Measurements from ENCODE around the gene LRRC23.
"Not testable (repeated sequence)": the region's sequence is repeated elsewhere in the genome, so short reads cannot be mapped to it uniquely, and the experiment has no call there.

The LRRC23 gene

GRCh38 chr12:6872073-6873048 is 32.3 kb upstream of the LRRC23 start:
- DNase-seq (ENCODE audit: low spot score), result peak; percentile 89

- peak; percentile 97 for DNase-seq (ENCODE audit: low spot score)
These were observed 31.3 kb upstream of the LRRC23 start, which contains the start of gene SPSB2 for GRCh38 chr12:6873094-6874014. Gene SPSB2 (minus strand): TSS chr12:6873303. CDS start chr12:6872901, 402 bp downstream.

GRCh38 chr12:6874015-6874368 is 30.6 kb upstream of the LRRC23 start:
- DNase-seq (ENCODE audit: low spot score), result not testable (repeated sequence)

- DNase-seq (ENCODE audit: low spot score), result not testable (repeated sequence)
These were observed 24.8 kb upstream of the LRRC23 start for GRCh38 chr12:6879824-6880223.

DNA sequence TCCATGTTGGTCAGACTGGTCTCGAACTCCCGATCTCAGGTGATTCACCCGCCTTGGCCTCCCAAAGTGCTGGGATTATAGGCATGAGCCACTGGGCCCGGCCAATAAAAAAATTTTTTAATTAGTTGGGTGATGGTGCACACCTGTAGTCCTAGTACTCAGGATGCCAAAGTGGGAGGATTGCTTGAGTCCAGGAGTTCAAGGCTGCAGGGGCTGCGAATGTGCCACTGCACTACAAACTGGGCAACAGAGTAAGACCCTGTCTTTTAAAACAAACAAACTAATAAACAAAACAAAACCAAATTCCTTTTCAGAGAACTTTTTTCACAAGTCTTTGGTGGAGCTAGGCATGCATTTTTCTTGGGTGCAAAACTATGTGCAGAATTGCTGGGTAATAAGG is 21.4 kb upstream of the LRRC23 start:
- no peak for DNase-seq (ENCODE audit: low spot score)

GRCh38 chr12:6883683-6884082 is 20.9 kb upstream of the LRRC23 start:
- DNase-seq (ENCODE audit: low spot score), result no peak

DNA sequence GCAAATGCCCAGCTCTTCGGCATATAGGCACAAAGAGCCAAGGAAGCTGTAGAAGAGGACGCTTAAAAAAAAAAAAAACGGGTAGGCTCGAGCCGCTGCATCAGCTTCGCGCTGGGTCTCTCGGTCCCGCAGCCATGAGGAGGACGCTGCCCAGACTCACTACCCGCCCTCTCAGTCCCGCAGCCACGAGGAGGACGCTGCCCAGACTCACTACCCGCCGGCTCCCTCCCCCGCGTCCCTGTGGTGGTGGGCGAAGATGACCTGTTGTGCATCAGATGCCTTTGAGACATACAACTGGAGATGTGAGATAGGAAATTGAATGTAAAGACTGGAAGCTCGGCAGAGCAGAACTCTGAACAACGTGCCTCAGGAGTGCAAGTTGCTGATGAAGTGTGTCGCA is 20.1 kb upstream of the LRRC23 start:
- no peak for DNase-seq (ENCODE audit: low spot score)

- DNase-seq (ENCODE audit: low spot score), result not testable (repeated sequence)
These were observed 18.2 kb upstream of the LRRC23 start for GRCh38 chr12:6886206-6886999.

GRCh38 chr12:6887460-6887859 is 17.2 kb upstream of the LRRC23 start:
- no peak for DNase-seq (ENCODE audit: low spot score)

DNA sequence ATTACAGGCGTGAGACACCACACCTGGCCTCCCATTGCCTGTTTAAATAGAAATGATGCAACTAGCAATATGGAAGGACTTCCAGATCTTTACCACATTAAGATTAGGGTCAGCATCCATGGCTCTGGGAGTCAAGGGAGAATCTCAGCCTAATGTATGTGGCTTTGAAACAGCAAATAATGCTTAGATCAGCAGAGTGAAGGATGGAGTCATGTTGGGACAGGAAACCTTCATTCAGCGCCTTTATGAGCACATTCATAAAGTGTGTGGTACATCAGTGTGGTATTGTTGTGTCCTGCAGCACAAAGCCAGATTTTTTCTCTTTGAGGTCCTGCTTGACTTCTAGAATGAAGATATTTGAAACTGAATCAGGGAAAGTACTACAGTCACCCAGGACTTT is 16.3 kb upstream of the LRRC23 start:
- no peak for DNase-seq (ENCODE audit: low spot score)

- not testable (repeated sequence) for DNase-seq (ENCODE audit: low spot score)
These were observed 15.8 kb upstream of the LRRC23 start for GRCh38 chr12:6888794-6889193.

- DNase-seq (ENCODE audit: low spot score), result not testable (repeated sequence)
These were observed 14.6 kb upstream of the LRRC23 start for GRCh38 chr12:6889775-6890573.

DNA sequence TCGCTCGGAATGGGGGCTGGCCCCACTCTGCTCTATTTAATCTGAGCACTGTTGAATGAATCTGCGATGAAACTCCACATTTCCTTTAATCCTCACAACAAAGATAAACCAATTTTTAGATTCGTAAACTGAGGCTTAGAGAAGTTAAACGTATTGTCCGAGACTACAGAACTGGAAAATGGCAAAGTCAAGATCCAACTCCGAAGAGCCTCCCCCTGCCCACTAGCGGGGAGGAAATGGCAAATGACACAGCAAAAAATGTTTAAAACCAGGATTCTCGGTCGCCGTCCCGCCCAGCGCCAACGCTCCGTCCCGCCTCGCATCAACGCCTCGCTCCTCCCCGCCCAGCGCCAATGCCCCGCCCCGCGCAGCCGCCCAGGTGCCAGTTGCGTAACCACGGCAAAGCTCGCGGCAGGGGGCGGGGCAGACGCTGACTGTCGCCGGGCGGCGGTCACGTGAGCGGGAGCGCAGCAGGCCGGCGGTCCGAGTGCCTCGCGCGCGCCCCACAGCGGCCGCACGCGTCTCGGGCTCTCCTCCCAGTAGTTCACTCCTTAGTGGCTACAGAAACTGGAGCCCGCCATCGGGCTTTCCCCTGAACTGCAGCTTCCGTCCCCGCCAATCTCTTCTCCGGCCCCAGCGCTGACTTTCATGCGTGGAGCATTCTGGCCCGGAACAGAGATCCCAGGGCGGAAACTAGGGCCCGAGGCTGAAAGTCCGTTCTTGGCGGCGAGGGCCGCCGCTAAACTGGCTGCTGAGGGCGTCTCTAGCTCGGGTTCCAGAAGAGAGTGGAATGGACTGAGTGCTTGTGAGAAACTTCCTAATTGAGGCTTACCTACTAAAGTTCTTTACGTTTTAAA is 13.6 kb upstream of the LRRC23 start:
- DNase-seq (ENCODE audit: low spot score), result peak; percentile 98

- DNase-seq (ENCODE audit: low spot score), result no peak
These were observed 13.0 kb upstream of the LRRC23 start for GRCh38 chr12:6891646-6892001.

- DNase-seq (ENCODE audit: low spot score), result not testable (repeated sequence)
These were observed 11.9 kb upstream of the LRRC23 start for GRCh38 chr12:6892683-6893082.

GRCh38 chr12:6894321-6894720 is 10.3 kb upstream of the LRRC23 start:
- DNase-seq (ENCODE audit: low spot score), result no peak

DNA sequence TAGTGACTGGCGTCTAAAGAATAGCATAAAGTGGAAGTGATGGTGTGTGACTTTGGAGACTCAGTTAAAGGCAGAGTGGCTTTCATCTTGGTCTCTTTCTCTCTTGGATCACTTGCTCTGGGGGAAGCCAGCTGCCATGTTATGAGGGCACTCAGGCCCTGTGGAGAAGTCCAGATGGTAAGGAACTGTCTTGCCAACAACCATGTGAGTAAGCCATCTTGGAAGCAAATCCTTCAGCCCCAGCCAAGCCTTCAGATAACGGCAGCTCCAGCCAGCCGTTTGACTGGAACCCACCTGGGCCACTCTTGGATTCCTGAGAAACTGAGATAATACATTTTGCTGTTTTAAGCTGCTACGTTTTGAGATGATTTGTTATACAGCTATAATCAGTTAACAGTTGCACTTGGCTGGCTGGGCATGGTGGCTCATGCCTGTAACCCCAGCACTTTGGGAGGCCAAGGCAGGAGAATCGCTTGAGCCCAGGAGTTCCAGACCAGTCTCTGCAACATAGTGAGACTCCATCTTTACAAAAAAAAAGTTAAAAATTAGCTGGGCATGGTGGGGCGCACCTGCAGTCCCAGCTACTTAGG is 7.7 kb upstream of the LRRC23 start:
- DNase-seq (ENCODE audit: low spot score), result no peak

DNA sequence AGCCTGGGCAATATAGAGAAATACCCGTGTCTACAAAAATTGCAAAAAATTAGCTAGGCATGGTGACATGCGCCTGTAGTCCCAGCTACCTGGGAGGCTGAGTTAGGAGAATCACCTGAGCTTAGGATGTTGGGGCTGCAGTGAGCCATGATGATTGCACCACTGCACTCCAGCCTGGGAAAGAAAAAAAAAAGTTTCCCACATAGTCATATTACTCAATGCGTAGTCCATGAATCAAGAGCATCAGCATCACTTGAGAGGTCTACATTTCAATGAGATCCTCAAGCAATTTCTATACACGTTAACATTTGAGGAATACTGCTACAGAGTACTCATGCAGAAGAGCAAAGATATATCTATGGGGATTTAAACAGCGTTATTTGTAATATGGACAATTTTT is 5.2 kb upstream of the LRRC23 start:
- no peak for DNase-seq (ENCODE audit: low spot score)

- no peak for DNase-seq (ENCODE audit: low spot score)
These were observed 4.6 kb upstream of the LRRC23 start for GRCh38 chr12:6899837-6900519.
